K562 (cell line): ENCODE data around the gene CCDC77. TPM values are rescaled to one million over a fixed set of nuclear protein-coding genes. Genes with fewer than 3 reads are reported as not detected.

ENCODE experiments used
- ATAC-seq: fragments of 200-7000 bp; cut with Tn5 transposase; 3 replicates; pipeline ENCODE4 v1.9.1; 2020; ENCODE audit warnings: moderate library complexity
- BruUV-seq: library from RNA; stranded (reverse); fragments of 400-500 nt; replicated peaks from 2 replicates; lab custom pipeline; 2021; lab: Mats Ljungman, UMichigan
- CTCF ChIA-PET: fragments of 300-600 bp; formaldehyde crosslinking; extraction: SDS; loops from one replicate; lab custom pipeline; 2021; ENCODE audit warnings: low intra/inter-chr PET ratio; lab: Yijun Ruan, JAX
- POLR2A ChIA-PET: fragments of 300-600, 350-650 bp; sonication (Branson Sonifier 250); formaldehyde crosslinking; extraction: SDS; loops from one replicate; lab custom pipeline; 2021; ENCODE audit warnings: antibody characterized with exemption, inconsistent platforms; lab: Yijun Ruan, JAX
- DNase-seq, 4 experiments: peaks; one replicate each; pipeline versions ENCODE4 v3.0.0 to v3.0.0-alpha.2; 2011 to 2018; ENCODE audit warnings: low spot score in 3 of 4, mixed read lengths in 3 of 4; ENCODE audit errors: extremely low read depth in 1 of 4
- FAIRE-seq: peaks from 2 replicates; lab custom pipeline; 2011; peaks lifted over from hg19 to GRCh38; lab: Jason Lieb, UNC
- H2AFZ ChIP-seq: 2 replicates; pipeline ENCODE4 v1.6.0; 2011; ENCODE audit warnings: low read depth, low read length, control low read depth, inconsistent platforms
- H3K27ac ChIP-seq: fragments of 200-600 bp; 3 replicates; pipeline ENCODE4 v1.8.0; 2011; ENCODE audit warnings: low read depth, mild to moderate bottlenecking, control low read depth, inconsistent platforms, low read length, moderate library complexity, mixed read lengths; ENCODE audit errors: extremely low read depth
- H3K27me3 ChIP-seq, 2 experiments: fragments of 300-600 bp in 1 of 2; 2 replicates in 1 of 2; 3 replicates in 1 of 2; pipeline versions ENCODE4 v1.6.0 to v1.8.0; 2011; ENCODE audit warnings: inconsistent platforms in 2 of 2, low read length in 2 of 2, mild to moderate bottlenecking in 1 of 2, mixed read lengths in 1 of 2, moderate library complexity in 1 of 2; ENCODE audit not compliant: control insufficient read depth in 2 of 2, insufficient read depth in 2 of 2
- H3K36me3 ChIP-seq: fragments of 300-600 bp; 3 replicates; pipeline ENCODE4 v1.8.0; 2011; ENCODE audit warnings: mild to moderate bottlenecking, low read length, inconsistent platforms; ENCODE audit not compliant: control insufficient read depth, insufficient read depth
- H3K4me1 ChIP-seq, 2 experiments: fragments of 200-600 bp in 1 of 2; replicated peaks in 1 of 2; 2 replicates in 1 of 2; 3 replicates in 1 of 2; pipeline versions ENCODE4 v1.5.1 to v1.8.0; 2011; ENCODE audit warnings: inconsistent platforms in 2 of 2, low read length in 2 of 2, mild to moderate bottlenecking in 1 of 2, mixed read lengths in 1 of 2, moderate library complexity in 1 of 2; ENCODE audit not compliant: control insufficient read depth in 2 of 2, insufficient read depth in 2 of 2
- H3K4me2 ChIP-seq: 2 replicates; pipeline ENCODE4 v1.6.1; 2011; ENCODE audit warnings: low read length, control low read depth, inconsistent platforms, mixed read lengths; ENCODE audit not compliant: insufficient read depth
- H3K4me3 ChIP-seq: fragments of 200-600 bp; sonication (generic), shearing (Covaris generic); 2 replicates; pipeline ENCODE4 v1.5.1; 2016; ENCODE audit warnings: control low read depth, inconsistent platforms
- H3K79me2 ChIP-seq: fragments of 200-600 bp; 3 replicates; pipeline ENCODE4 v1.8.0; 2011; ENCODE audit warnings: low read length, inconsistent platforms; ENCODE audit not compliant: control insufficient read depth, insufficient read depth
- H3K9ac ChIP-seq, 2 experiments: 2 replicates each; pipeline versions ENCODE4 v1.6.0 to v1.6.1; 2011; ENCODE audit warnings: low read depth in 2 of 2, low read length in 2 of 2, control low read depth in 1 of 2, inconsistent platforms in 1 of 2, mild to moderate bottlenecking in 1 of 2, mixed read lengths in 1 of 2; ENCODE audit not compliant: insufficient read depth in 1 of 2
- H3K9me1 ChIP-seq: one replicate; pipeline ENCODE4 v1.6.0; 2011; ENCODE audit warnings: inconsistent platforms, mild to moderate bottlenecking, low read length, moderate library complexity; ENCODE audit not compliant: control insufficient read depth, insufficient read depth
- H3K9me3 ChIP-seq: replicated peaks from 2 replicates; pipeline ENCODE4 v1.5.1; 2011; ENCODE audit warnings: low read depth, low read length, inconsistent platforms; ENCODE audit not compliant: control insufficient read depth, insufficient read depth
- H4K20me1 ChIP-seq: replicated peaks from 2 replicates; pipeline ENCODE4 v1.6.1; 2011; ENCODE audit warnings: low read length, inconsistent platforms, mixed read lengths; ENCODE audit not compliant: control insufficient read depth, insufficient read depth
- EZH2 ChIP-seq: IDR thresholded peaks from 2 replicates; pipeline ENCODE4 v1.6.1; 2012; ENCODE audit warnings: low read depth, mild to moderate bottlenecking, inconsistent platforms, low read length, borderline replicate concordance
- HDAC2 ChIP-seq: fragments of 450-650 bp; IDR thresholded peaks from 2 replicates; pipeline ENCODE4 v1.6.1; 2016; ENCODE audit warnings: mild to moderate bottlenecking
- HNRNPLL ChIP-seq: fragments of 200-400 bp; formaldehyde crosslinking; IDR thresholded peaks from 2 replicates; pipeline ENCODE4 v1.6.1; 2017; ENCODE audit warnings: low read length, low read depth, mild to moderate bottlenecking; ENCODE audit not compliant: poor library complexity, severe bottlenecking
- LCOR ChIP-seq: sonication (generic); formaldehyde crosslinking; IDR thresholded peaks from 2 replicates; pipeline ENCODE4 v1.8.0; 2022; ENCODE audit warnings: mild to moderate bottlenecking, missing genetic modification reagents
- NR2C1 ChIP-seq, 2 experiments: fragments of 450-650 bp; IDR thresholded peaks; 2 replicates each; pipeline ENCODE4 v1.6.1; 2017; ENCODE audit warnings: mild to moderate bottlenecking in 2 of 2, antibody characterized with exemption in 1 of 2, inconsistent platforms in 1 of 2, missing compliant biosample characterization in 1 of 2, missing genetic modification characterization in 1 of 2
- WGBS: fragments of 100-300 bp; shearing (Covaris generic); methylation state at CpG from one replicate; pipeline ENCODE4 v1.1.6; 2016; ENCODE audit warnings: low coverage, mixed read lengths; ENCODE audit not compliant: insufficient coverage; ENCODE audit errors: missing lambda C conversion rate; 5-methylcytosine and 5-hydroxymethylcytosine counted together
- in situ Hi-C: fragments of 300-500 bp; cut with MboI; formaldehyde crosslinking; loops from 4 replicates; pipeline ENCODE4 v1.15.0; 2018; ENCODE audit warnings: inconsistent platforms, mixed read lengths
- intact Hi-C: fragments of 100-400 bp; cut with micrococcal nuclease; formaldehyde crosslinking; loops from 2 replicates; pipeline ENCODE4 v1.14.2; 2022
- polyA plus RNA-seq, 8 experiments: library from polyadenylated mRNA; depleted of rRNA in 4 of 8; stranded (reverse) in 5 of 8; unstranded in 3 of 8; fragments of >200 nt; fragmentation: Nextera tagmentation in 2 of 8; fragmentation: Illumina TruSeq in 1 of 8; extraction: Ambion mirVana in 2 of 8; extraction: Trizol in 1 of 8; gene quantifications; 2 replicates each; pipeline versions ENCODE4 v1.2.1 to v1.2.3, GENCODE V29; 2011 to 2014; ENCODE audit warnings: inconsistent platforms in 1 of 8, missing spikeins in 1 of 8
- total RNA-seq, 7 experiments: library from RNA; depleted of rRNA in 6 of 7; stranded (reverse); fragments of >200 nt in 6 of 7; fragmentation: Illumina TruSeq in 2 of 7; extraction: Trizol in 2 of 7; gene quantifications; 2 replicates each; pipeline versions ENCODE4 v1.2.1 to v1.2.3, GENCODE V29; 2011 to 2021; ENCODE audit warnings: low replicate concordance in 1 of 7
- TF ChIP-seq, protein P1 (sequence below): sonication (generic); formaldehyde crosslinking; IDR thresholded peaks from 2 replicates; pipeline ENCODE4 v1.4.0; 2020; ENCODE audit warnings: mild to moderate bottlenecking, missing genetic modification reagents

The CCDC77 gene
- total and polyA plus RNA-seq, 9 of the 15 experiments (the other 6 are each of a cell fraction or from before 2014, with no cell fraction given): 10.5 to 26.5 (median 17.8) TPM

GRCh38 chr12:422526-422925 lies 21.1 kb downstream of the CCDC77 start:
- POLR2A ChIA-PET: no interaction called here
- H3K27me3 ChIP-seq: no peaks in the 10 kb centered on the region
- no peak for FAIRE-seq

More at GRCh38 chr12:422526-422925, 21.1 kb downstream of the CCDC77 start:
- H3K4me2 ChIP-seq: no peak overlapping the region
- DNase-seq: no peak
- no TSS peak for BruUV-seq
- no peak overlapping the region for H3K4me3 ChIP-seq
- no peaks in the 10 kb centered on the region for H3K79me2 ChIP-seq
- H3K9me3 ChIP-seq: no peaks in the 10 kb centered on the region
- no peaks in the 10 kb centered on the region for H4K20me1 ChIP-seq
- no peaks in the 10 kb centered on the region for H3K4me1 ChIP-seq
- peaks cover 20% of the 10 kb centered on the region; the same call in 2 of the 3 replicates for H3K36me3 ChIP-seq
- H3K27ac ChIP-seq: no peak overlapping the region
- intact Hi-C loops: no loop called here
- WGBS: 87% methylated on average over 3 of the region's 3 CpGs
- H3K9ac ChIP-seq: no peak overlapping the region
- TF ChIP-seq HDAC2 (no peak), NR2C1 (IDR thresholded peaks at IDR 0.05) (no peak), NR2C1 (tag; IDR thresholded peaks at IDR 0.05) (no peak), LCOR (CRISPR knock-in tag) (no peak), EZH2 (no peak), HNRNPLL (no peak)
- TF ChIP-seq, protein P1, sequence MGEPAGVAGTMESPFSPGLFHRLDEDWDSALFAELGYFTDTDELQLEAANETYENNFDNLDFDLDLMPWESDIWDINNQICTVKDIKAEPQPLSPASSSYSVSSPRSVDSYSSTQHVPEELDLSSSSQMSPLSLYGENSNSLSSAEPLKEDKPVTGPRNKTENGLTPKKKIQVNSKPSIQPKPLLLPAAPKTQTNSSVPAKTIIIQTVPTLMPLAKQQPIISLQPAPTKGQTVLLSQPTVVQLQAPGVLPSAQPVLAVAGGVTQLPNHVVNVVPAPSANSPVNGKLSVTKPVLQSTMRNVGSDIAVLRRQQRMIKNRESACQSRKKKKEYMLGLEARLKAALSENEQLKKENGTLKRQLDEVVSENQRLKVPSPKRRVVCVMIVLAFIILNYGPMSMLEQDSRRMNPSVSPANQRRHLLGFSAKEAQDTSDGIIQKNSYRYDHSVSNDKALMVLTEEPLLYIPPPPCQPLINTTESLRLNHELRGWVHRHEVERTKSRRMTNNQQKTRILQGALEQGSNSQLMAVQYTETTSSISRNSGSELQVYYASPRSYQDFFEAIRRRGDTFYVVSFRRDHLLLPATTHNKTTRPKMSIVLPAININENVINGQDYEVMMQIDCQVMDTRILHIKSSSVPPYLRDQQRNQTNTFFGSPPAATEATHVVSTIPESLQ (CRISPR knock-in tag): no peak
- TF ChIP-seq, all 486 proteins: peak for 0
- CTCF ChIA-PET: no interaction called here
- no peak for ATAC-seq
- in situ Hi-C loops: no loop called here
- H3K9me1 ChIP-seq: no peaks in the 10 kb centered on the region
- H2AFZ ChIP-seq: no peak overlapping the region
